K562 (cell line): ENCODE data around the gene GFI1. TPM values are rescaled to one million over a fixed set of nuclear protein-coding genes. Genes with fewer than 3 reads are reported as not detected.
A peak's percentile ranks its signal among the peaks of the same experiment; 100 is the strongest.

Source experiments
- ATF4 ChIP-seq: fragments of 450-650 bp; formaldehyde crosslinking; IDR thresholded peaks from 2 replicates; pipeline ENCODE4 v1.4.0; 2022; ENCODE audit warnings: mild to moderate bottlenecking, moderate library complexity
- CBFB ChIP-seq: sonication (generic); formaldehyde crosslinking; IDR thresholded peaks from 2 replicates; pipeline ENCODE4 v1.4.0; 2020; ENCODE audit warnings: mild to moderate bottlenecking, missing genetic modification reagents
- CC2D1A ChIP-seq: fragments of 450-650 bp; IDR thresholded peaks from 2 replicates; pipeline ENCODE4 v1.6.1; 2017; ENCODE audit warnings: mild to moderate bottlenecking
- CCNT2 ChIP-seq: IDR thresholded peaks from 2 replicates; pipeline ENCODE4 v1.6.1; 2011; ENCODE audit warnings: borderline replicate concordance, low read depth, mild to moderate bottlenecking, moderate library complexity, mixed read lengths, low read length; ENCODE audit not compliant: insufficient read length; ENCODE audit errors: extremely low read depth
- CHCHD3 ChIP-seq: fragments of 250-450 bp; sonication (Bioruptor Pico); IDR thresholded peaks from 2 replicates; pipeline ENCODE4 v2.1.2; 2022; ENCODE audit warnings: mild to moderate bottlenecking
- KAT8 ChIP-seq: fragments of 450-650 bp; IDR thresholded peaks from 2 replicates; pipeline ENCODE4 v1.6.1; 2016; ENCODE audit warnings: low read depth, mild to moderate bottlenecking
- MLX ChIP-seq, 2 experiments: fragments of 450-650 bp in 1 of 2; sonication (generic) in 1 of 2; formaldehyde crosslinking; conservative IDR thresholded peaks; 2 replicates each; pipeline versions ENCODE4 v1.4.0 to v1.8.1; 2020 to 2022; ENCODE audit warnings: mild to moderate bottlenecking in 1 of 2, missing genetic modification reagents in 1 of 2
- OTX1 ChIP-seq: fragments of 450-650 bp; formaldehyde crosslinking; IDR thresholded peaks from 2 replicates; pipeline ENCODE4 v1.4.0; 2022; ENCODE audit warnings: mild to moderate bottlenecking
- SMARCC2 ChIP-seq: fragments of 450-650 bp; IDR thresholded peaks from 2 replicates; pipeline ENCODE4 v1.6.1; 2017; ENCODE audit warnings: antibody characterized with exemption, moderate library complexity, mild to moderate bottlenecking, low read depth
- SREBF1 ChIP-seq: fragments of 150-350 bp; IDR thresholded peaks from 2 replicates; pipeline ENCODE4 v1.6.1; 2014; ENCODE audit warnings: antibody characterized with exemption, low read depth, low read length, borderline replicate concordance
- SRSF3 ChIP-seq: fragments of 200-400 bp; formaldehyde crosslinking; IDR thresholded peaks from 2 replicates; pipeline ENCODE4 v1.6.1; 2016; ENCODE audit warnings: mild to moderate bottlenecking, low read length, moderate library complexity; ENCODE audit not compliant: insufficient read depth
- ZNF354B ChIP-seq: fragments of 250-450 bp; sonication (Bioruptor Pico); IDR thresholded peaks from 2 replicates; pipeline ENCODE4 v1.4.0; 2020
- ZNF75A ChIP-seq: fragments of 450-650 bp; formaldehyde crosslinking; IDR thresholded peaks from 2 replicates; pipeline ENCODE4 v1.4.0; 2020; ENCODE audit warnings: mild to moderate bottlenecking
- ZNF77 ChIP-seq: fragments of 250-450 bp; sonication (Bioruptor Pico); IDR thresholded peaks from 2 replicates; pipeline ENCODE4 v1.5.0; 2020
- polyA plus RNA-seq, 8 experiments: library from polyadenylated mRNA; depleted of rRNA in 4 of 8; stranded (reverse) in 5 of 8; unstranded in 3 of 8; fragments of >200 nt; fragmentation: Nextera tagmentation in 2 of 8; fragmentation: Illumina TruSeq in 1 of 8; extraction: Ambion mirVana in 2 of 8; extraction: Trizol in 1 of 8; gene quantifications; 2 replicates each; pipeline versions ENCODE4 v1.2.1 to v1.2.3, GENCODE V29; 2011 to 2014; ENCODE audit warnings: inconsistent platforms in 1 of 8, missing spikeins in 1 of 8
- total RNA-seq, 7 experiments: library from RNA; depleted of rRNA in 6 of 7; stranded (reverse); fragments of >200 nt in 6 of 7; fragmentation: Illumina TruSeq in 2 of 7; extraction: Trizol in 2 of 7; gene quantifications; 2 replicates each; pipeline versions ENCODE4 v1.2.1 to v1.2.3, GENCODE V29; 2011 to 2021; ENCODE audit warnings: low replicate concordance in 1 of 7
- TF ChIP-seq, protein P1 (sequence below): fragments of 250-450 bp; sonication (Bioruptor Pico); IDR thresholded peaks from 2 replicates; pipeline ENCODE4 v1.9.0; 2021; ENCODE audit warnings: mild to moderate bottlenecking, inconsistent platforms
- TF ChIP-seq, protein P2 (sequence below), 2 experiments: fragments of 450-650 bp in 1 of 2; sonication (generic) in 1 of 2; formaldehyde crosslinking in 1 of 2; IDR thresholded peaks in 1 of 2; conservative IDR thresholded peaks in 1 of 2; 2 replicates each; pipeline versions ENCODE4 v1.6.1 to v1.8.1; 2016 to 2023; ENCODE audit warnings: mild to moderate bottlenecking in 2 of 2, moderate library complexity in 2 of 2, inconsistent platforms in 1 of 2, missing genetic modification reagents in 1 of 2
- TF ChIP-seq, protein P3 (sequence below): sonication (generic); formaldehyde crosslinking; IDR thresholded peaks from 2 replicates; pipeline ENCODE4 v1.8.1; 2023; ENCODE audit warnings: mild to moderate bottlenecking, missing genetic modification reagents
- TF ChIP-seq, protein P4 (sequence below), 2 experiments: fragments of 450-650 bp; IDR thresholded peaks; 2 replicates each; pipeline ENCODE4 v1.6.1; 2016
- TF ChIP-seq, protein P5 (sequence below): fragments of 200-800 bp; sonication (Bioruptor generic); IDR thresholded peaks from 2 replicates; pipeline ENCODE4 v1.6.1; 2017; ENCODE audit warnings: missing genetic modification characterization, missing compliant biosample characterization

GFI1 gene
- total and polyA plus RNA-seq, 9 of the 15 experiments (the other 6 are each of a cell fraction or from before 2014, with no cell fraction given), result 0.07 to 0.93 (median 0.46) TPM

- TF ChIP-seq, protein P1, sequence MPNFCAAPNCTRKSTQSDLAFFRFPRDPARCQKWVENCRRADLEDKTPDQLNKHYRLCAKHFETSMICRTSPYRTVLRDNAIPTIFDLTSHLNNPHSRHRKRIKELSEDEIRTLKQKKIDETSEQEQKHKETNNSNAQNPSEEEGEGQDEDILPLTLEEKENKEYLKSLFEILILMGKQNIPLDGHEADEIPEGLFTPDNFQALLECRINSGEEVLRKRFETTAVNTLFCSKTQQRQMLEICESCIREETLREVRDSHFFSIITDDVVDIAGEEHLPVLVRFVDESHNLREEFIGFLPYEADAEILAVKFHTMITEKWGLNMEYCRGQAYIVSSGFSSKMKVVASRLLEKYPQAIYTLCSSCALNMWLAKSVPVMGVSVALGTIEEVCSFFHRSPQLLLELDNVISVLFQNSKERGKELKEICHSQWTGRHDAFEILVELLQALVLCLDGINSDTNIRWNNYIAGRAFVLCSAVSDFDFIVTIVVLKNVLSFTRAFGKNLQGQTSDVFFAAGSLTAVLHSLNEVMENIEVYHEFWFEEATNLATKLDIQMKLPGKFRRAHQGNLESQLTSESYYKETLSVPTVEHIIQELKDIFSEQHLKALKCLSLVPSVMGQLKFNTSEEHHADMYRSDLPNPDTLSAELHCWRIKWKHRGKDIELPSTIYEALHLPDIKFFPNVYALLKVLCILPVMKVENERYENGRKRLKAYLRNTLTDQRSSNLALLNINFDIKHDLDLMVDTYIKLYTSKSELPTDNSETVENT (CRISPR knock-in tag), result no peak
- TF ChIP-seq ZNF354B (CRISPR knock-in tag) (no peak; the same call in 1 of the 2 replicates), SMARCC2 (peak; percentile 89), SREBF1 (no peak), MLX (CRISPR knock-in tag; conservative IDR thresholded peaks at IDR 0.05) (no peak), CC2D1A (peak; percentile 92), KAT8 (no peak), ZNF77 (CRISPR knock-in tag) (no peak), ATF4 (peak; percentile 31; the same call in 1 of the 2 replicates), SRSF3 (no peak), ZNF75A (CRISPR knock-in tag) (peak; percentile 1; the same call in 1 of the 2 replicates), CHCHD3 (CRISPR knock-in tag) (no peak), CCNT2 (peak; percentile 99), OTX1 (CRISPR knock-in tag) (0 out of 2 replicates have a peak, but pooled peaks have one; percentile 36), CBFB (CRISPR knock-in tag) (no peak)
- TF ChIP-seq, protein P2, sequence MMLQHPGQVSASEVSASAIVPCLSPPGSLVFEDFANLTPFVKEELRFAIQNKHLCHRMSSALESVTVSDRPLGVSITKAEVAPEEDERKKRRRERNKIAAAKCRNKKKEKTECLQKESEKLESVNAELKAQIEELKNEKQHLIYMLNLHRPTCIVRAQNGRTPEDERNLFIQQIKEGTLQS (IDR thresholded peaks at IDR 0.05), result peak; percentile 44; the same call in 1 of the 2 replicates
- TF ChIP-seq, protein P2 (CRISPR knock-in tag; conservative IDR thresholded peaks at IDR 0.05), result no peak
- TF ChIP-seq, protein P3, sequence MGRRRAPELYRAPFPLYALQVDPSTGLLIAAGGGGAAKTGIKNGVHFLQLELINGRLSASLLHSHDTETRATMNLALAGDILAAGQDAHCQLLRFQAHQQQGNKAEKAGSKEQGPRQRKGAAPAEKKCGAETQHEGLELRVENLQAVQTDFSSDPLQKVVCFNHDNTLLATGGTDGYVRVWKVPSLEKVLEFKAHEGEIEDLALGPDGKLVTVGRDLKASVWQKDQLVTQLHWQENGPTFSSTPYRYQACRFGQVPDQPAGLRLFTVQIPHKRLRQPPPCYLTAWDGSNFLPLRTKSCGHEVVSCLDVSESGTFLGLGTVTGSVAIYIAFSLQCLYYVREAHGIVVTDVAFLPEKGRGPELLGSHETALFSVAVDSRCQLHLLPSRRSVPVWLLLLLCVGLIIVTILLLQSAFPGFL, result no peak
- TF ChIP-seq, protein P4, sequence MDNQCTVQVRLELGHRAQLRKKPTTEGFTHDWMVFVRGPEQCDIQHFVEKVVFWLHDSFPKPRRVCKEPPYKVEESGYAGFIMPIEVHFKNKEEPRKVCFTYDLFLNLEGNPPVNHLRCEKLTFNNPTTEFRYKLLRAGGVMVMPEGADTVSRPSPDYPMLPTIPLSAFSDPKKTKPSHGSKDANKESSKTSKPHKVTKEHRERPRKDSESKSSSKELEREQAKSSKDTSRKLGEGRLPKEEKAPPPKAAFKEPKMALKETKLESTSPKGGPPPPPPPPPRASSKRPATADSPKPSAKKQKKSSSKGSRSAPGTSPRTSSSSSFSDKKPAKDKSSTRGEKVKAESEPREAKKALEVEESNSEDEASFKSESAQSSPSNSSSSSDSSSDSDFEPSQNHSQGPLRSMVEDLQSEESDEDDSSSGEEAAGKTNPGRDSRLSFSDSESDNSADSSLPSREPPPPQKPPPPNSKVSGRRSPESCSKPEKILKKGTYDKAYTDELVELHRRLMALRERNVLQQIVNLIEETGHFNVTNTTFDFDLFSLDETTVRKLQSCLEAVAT (IDR thresholded peaks at IDR 0.05), result no peak
- TF ChIP-seq, protein P5, sequence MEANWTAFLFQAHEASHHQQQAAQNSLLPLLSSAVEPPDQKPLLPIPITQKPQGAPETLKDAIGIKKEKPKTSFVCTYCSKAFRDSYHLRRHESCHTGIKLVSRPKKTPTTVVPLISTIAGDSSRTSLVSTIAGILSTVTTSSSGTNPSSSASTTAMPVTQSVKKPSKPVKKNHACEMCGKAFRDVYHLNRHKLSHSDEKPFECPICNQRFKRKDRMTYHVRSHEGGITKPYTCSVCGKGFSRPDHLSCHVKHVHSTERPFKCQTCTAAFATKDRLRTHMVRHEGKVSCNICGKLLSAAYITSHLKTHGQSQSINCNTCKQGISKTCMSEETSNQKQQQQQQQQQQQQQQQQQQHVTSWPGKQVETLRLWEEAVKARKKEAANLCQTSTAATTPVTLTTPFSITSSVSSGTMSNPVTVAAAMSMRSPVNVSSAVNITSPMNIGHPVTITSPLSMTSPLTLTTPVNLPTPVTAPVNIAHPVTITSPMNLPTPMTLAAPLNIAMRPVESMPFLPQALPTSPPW, result peak; percentile 66
Measured at GRCh38 chr1:92446546-92446945, 40.2 kb downstream of the GFI1 start (continued).
